ENCODE measurements around the gene C2.

DNA sequence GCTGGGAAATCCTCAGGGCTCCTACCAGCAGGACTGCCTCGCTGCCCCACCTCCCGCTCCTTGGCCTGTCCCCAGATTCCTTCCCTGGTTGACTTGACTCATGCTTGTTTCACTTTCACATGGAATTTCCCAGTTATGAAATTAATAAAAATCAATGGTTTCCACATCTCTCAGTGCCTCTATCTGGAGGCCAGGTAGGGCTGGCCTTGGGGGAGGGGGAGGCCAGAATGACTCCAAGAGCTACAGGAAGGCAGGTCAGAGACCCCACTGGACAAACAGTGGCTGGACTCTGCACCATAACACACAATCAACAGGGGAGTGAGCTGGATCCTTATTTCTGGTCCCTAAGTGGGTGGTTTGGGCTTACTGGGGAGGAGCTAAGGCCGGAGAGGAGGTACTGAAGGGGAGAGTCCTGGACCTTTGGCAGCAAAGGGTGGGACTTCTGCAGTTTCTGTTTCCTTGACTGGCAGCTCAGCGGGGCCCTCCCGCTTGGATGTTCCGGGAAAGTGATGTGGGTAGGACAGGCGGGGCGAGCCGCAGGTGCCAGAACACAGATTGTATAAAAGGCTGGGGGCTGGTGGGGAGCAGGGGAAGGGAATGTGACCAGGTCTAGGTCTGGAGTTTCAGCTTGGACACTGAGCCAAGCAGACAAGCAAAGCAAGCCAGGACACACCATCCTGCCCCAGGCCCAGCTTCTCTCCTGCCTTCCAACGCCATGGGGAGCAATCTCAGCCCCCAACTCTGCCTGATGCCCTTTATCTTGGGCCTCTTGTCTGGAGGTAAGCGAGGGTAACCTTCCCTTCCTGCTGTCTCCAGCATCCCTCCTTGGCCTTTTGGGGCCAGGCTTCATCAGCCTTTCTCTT lies 18.2 kb downstream of the C2 start, which contains the start of gene CFB:
- TF ChIP-seq EZH2 (IDR thresholded peaks at IDR 0.05; ENCODE audit: borderline replicate concordance, low read depth, low read length, severe bottlenecking), result no peak
- TF ChIP-seq, protein P1, sequence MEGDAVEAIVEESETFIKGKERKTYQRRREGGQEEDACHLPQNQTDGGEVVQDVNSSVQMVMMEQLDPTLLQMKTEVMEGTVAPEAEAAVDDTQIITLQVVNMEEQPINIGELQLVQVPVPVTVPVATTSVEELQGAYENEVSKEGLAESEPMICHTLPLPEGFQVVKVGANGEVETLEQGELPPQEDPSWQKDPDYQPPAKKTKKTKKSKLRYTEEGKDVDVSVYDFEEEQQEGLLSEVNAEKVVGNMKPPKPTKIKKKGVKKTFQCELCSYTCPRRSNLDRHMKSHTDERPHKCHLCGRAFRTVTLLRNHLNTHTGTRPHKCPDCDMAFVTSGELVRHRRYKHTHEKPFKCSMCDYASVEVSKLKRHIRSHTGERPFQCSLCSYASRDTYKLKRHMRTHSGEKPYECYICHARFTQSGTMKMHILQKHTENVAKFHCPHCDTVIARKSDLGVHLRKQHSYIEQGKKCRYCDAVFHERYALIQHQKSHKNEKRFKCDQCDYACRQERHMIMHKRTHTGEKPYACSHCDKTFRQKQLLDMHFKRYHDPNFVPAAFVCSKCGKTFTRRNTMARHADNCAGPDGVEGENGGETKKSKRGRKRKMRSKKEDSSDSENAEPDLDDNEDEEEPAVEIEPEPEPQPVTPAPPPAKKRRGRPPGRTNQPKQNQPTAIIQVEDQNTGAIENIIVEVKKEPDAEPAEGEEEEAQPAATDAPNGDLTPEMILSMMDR (IDR thresholded peaks at IDR 0.05; ENCODE audit: borderline replicate concordance, extremely low read depth, low read length, poor library complexity, severe bottlenecking), result no peak
